K562 (cell line): ENCODE results near the gene CTNNB1. TPM values are rescaled to one million over a fixed set of nuclear protein-coding genes. Genes with fewer than 3 reads are reported as not detected.
A peak's percentile ranks its signal among the peaks of the same experiment; 100 is the strongest.

Experiments used
- ATAC-seq: fragments of 200-7000 bp; cut with Tn5 transposase; 3 replicates; pipeline ENCODE4 v1.9.1; 2020; ENCODE audit warnings: moderate library complexity
- BruUV-seq: library from RNA; stranded (reverse); fragments of 400-500 nt; replicated peaks from 2 replicates; lab custom pipeline; 2021; lab: Mats Ljungman, UMichigan
- CTCF ChIA-PET: fragments of 300-600 bp; formaldehyde crosslinking; extraction: SDS; loops from one replicate; lab custom pipeline; 2021; ENCODE audit warnings: low intra/inter-chr PET ratio; lab: Yijun Ruan, JAX
- POLR2A ChIA-PET: fragments of 300-600, 350-650 bp; sonication (Branson Sonifier 250); formaldehyde crosslinking; extraction: SDS; loops from one replicate; lab custom pipeline; 2021; ENCODE audit warnings: antibody characterized with exemption, inconsistent platforms; lab: Yijun Ruan, JAX
- DNase-seq, 4 experiments: peaks; one replicate each; pipeline versions ENCODE4 v3.0.0 to v3.0.0-alpha.2; 2011 to 2018; ENCODE audit warnings: low spot score in 3 of 4, mixed read lengths in 3 of 4; ENCODE audit errors: extremely low read depth in 1 of 4
- FAIRE-seq: peaks from 2 replicates; lab custom pipeline; 2011; peaks lifted over from hg19 to GRCh38; lab: Jason Lieb, UNC
- H2AFZ ChIP-seq: 2 replicates; pipeline ENCODE4 v1.6.0; 2011; ENCODE audit warnings: low read depth, low read length, control low read depth, inconsistent platforms
- H3K27ac ChIP-seq: fragments of 200-600 bp; 3 replicates; pipeline ENCODE4 v1.8.0; 2011; ENCODE audit warnings: low read depth, mild to moderate bottlenecking, control low read depth, inconsistent platforms, low read length, moderate library complexity, mixed read lengths; ENCODE audit errors: extremely low read depth
- H3K27me3 ChIP-seq, 2 experiments: fragments of 300-600 bp in 1 of 2; 2 replicates in 1 of 2; 3 replicates in 1 of 2; pipeline versions ENCODE4 v1.6.0 to v1.8.0; 2011; ENCODE audit warnings: inconsistent platforms in 2 of 2, low read length in 2 of 2, mild to moderate bottlenecking in 1 of 2, mixed read lengths in 1 of 2, moderate library complexity in 1 of 2; ENCODE audit not compliant: control insufficient read depth in 2 of 2, insufficient read depth in 2 of 2
- H3K36me3 ChIP-seq: fragments of 300-600 bp; 3 replicates; pipeline ENCODE4 v1.8.0; 2011; ENCODE audit warnings: mild to moderate bottlenecking, low read length, inconsistent platforms; ENCODE audit not compliant: control insufficient read depth, insufficient read depth
- H3K4me1 ChIP-seq, 2 experiments: fragments of 200-600 bp in 1 of 2; replicated peaks in 1 of 2; 2 replicates in 1 of 2; 3 replicates in 1 of 2; pipeline versions ENCODE4 v1.5.1 to v1.8.0; 2011; ENCODE audit warnings: inconsistent platforms in 2 of 2, low read length in 2 of 2, mild to moderate bottlenecking in 1 of 2, mixed read lengths in 1 of 2, moderate library complexity in 1 of 2; ENCODE audit not compliant: control insufficient read depth in 2 of 2, insufficient read depth in 2 of 2
- H3K4me2 ChIP-seq: 2 replicates; pipeline ENCODE4 v1.6.1; 2011; ENCODE audit warnings: low read length, control low read depth, inconsistent platforms, mixed read lengths; ENCODE audit not compliant: insufficient read depth
- H3K4me3 ChIP-seq: fragments of 200-600 bp; sonication (generic), shearing (Covaris generic); 2 replicates; pipeline ENCODE4 v1.5.1; 2016; ENCODE audit warnings: control low read depth, inconsistent platforms
- H3K79me2 ChIP-seq: fragments of 200-600 bp; 3 replicates; pipeline ENCODE4 v1.8.0; 2011; ENCODE audit warnings: low read length, inconsistent platforms; ENCODE audit not compliant: control insufficient read depth, insufficient read depth
- H3K9ac ChIP-seq, 2 experiments: 2 replicates each; pipeline versions ENCODE4 v1.6.0 to v1.6.1; 2011; ENCODE audit warnings: low read depth in 2 of 2, low read length in 2 of 2, control low read depth in 1 of 2, inconsistent platforms in 1 of 2, mild to moderate bottlenecking in 1 of 2, mixed read lengths in 1 of 2; ENCODE audit not compliant: insufficient read depth in 1 of 2
- H3K9me1 ChIP-seq: one replicate; pipeline ENCODE4 v1.6.0; 2011; ENCODE audit warnings: inconsistent platforms, mild to moderate bottlenecking, low read length, moderate library complexity; ENCODE audit not compliant: control insufficient read depth, insufficient read depth
- H3K9me3 ChIP-seq: replicated peaks from 2 replicates; pipeline ENCODE4 v1.5.1; 2011; ENCODE audit warnings: low read depth, low read length, inconsistent platforms; ENCODE audit not compliant: control insufficient read depth, insufficient read depth
- H4K20me1 ChIP-seq: replicated peaks from 2 replicates; pipeline ENCODE4 v1.6.1; 2011; ENCODE audit warnings: low read length, inconsistent platforms, mixed read lengths; ENCODE audit not compliant: control insufficient read depth, insufficient read depth
- ARNT ChIP-seq, 2 experiments: fragments of 450-650 bp; IDR thresholded peaks; 2 replicates each; pipeline ENCODE4 v1.6.1; 2016; ENCODE audit warnings: mild to moderate bottlenecking in 1 of 2
- CBFA2T3 ChIP-seq: fragments of 450-650 bp; IDR thresholded peaks from 2 replicates; pipeline ENCODE4 v1.6.1; 2017
- CHD2 ChIP-seq: IDR thresholded peaks from 2 replicates; pipeline ENCODE4 v1.6.1; 2011; ENCODE audit warnings: low read depth, low read length
- DDX20 ChIP-seq: fragments of 450-650 bp; IDR thresholded peaks from 2 replicates; pipeline ENCODE4 v1.6.1; 2016; ENCODE audit warnings: missing genetic modification characterization, low read depth, mild to moderate bottlenecking, missing compliant biosample characterization, moderate library complexity
- FOXJ2 ChIP-seq: fragments of 200-800 bp; sonication (Bioruptor generic); IDR thresholded peaks from 2 replicates; pipeline ENCODE4 v1.6.1; 2016; ENCODE audit warnings: missing genetic modification characterization, missing compliant biosample characterization
- MAFG ChIP-seq: fragments of 450-650 bp; conservative IDR thresholded peaks from 2 replicates; pipeline ENCODE4 v1.6.1; 2016; ENCODE audit warnings: missing genetic modification characterization, missing compliant biosample characterization
- NONO ChIP-seq, 2 experiments: fragments of 200-400 bp in 1 of 2; fragments of 450-650 bp in 1 of 2; formaldehyde crosslinking in 1 of 2; IDR thresholded peaks; 2 replicates each; pipeline ENCODE4 v1.6.1; 2017; ENCODE audit warnings: low read depth in 2 of 2, mild to moderate bottlenecking in 2 of 2, moderate library complexity in 2 of 2, low read length in 1 of 2
- POLR2AphosphoS5 ChIP-seq: IDR thresholded peaks from 2 replicates; pipeline ENCODE4 v1.6.1; 2011; ENCODE audit warnings: mild to moderate bottlenecking, low read depth, low read length, moderate library complexity; ENCODE audit not compliant: control insufficient read depth, insufficient read depth
- POLR2G ChIP-seq: fragments of 200-400 bp; formaldehyde crosslinking; IDR thresholded peaks from 2 replicates; pipeline ENCODE4 v1.6.1; 2017; ENCODE audit warnings: low read depth, mild to moderate bottlenecking, antibody characterized with exemption, low read length, moderate library complexity
- SIX5 ChIP-seq, 2 experiments: IDR thresholded peaks; 2 replicates each; pipeline ENCODE4 v1.6.1; 2011; ENCODE audit warnings: low read length in 2 of 2, borderline replicate concordance in 1 of 2, low read depth in 1 of 2, mild to moderate bottlenecking in 1 of 2, moderate library complexity in 1 of 2; ENCODE audit not compliant: insufficient read depth in 1 of 2
- SMAD2 ChIP-seq: fragments of 150-350 bp; IDR thresholded peaks from 2 replicates; pipeline ENCODE4 v1.6.1; 2014; ENCODE audit warnings: low read depth, mild to moderate bottlenecking, low read length
- SRSF7 ChIP-seq: fragments of 200-400 bp; formaldehyde crosslinking; optimal IDR thresholded peaks from 2 replicates; pipeline ENCODE3; 2017; ENCODE audit warnings: mild to moderate bottlenecking, low read depth, low read length
- TEAD2 ChIP-seq: fragments of 450-650 bp; IDR thresholded peaks from 2 replicates; pipeline ENCODE4 v1.6.1; 2016; ENCODE audit warnings: missing genetic modification characterization, control low read depth, missing compliant biosample characterization
- THRA ChIP-seq: fragments of 450-650 bp; IDR thresholded peaks from 2 replicates; pipeline ENCODE4 v1.6.1; 2017; ENCODE audit warnings: mild to moderate bottlenecking, moderate library complexity
- ZBTB43 ChIP-seq: sonication (generic); formaldehyde crosslinking; IDR thresholded peaks from 2 replicates; pipeline ENCODE4 v1.8.0; 2023; ENCODE audit warnings: mild to moderate bottlenecking, missing genetic modification reagents
- ZNF431 ChIP-seq: sonication (generic); formaldehyde crosslinking; IDR thresholded peaks from 2 replicates; pipeline ENCODE4 v1.8.0; 2022; ENCODE audit warnings: mild to moderate bottlenecking, missing genetic modification reagents
- ZNF589 ChIP-seq: fragments of 200-800 bp; sonication (Bioruptor generic); IDR thresholded peaks from 2 replicates; pipeline ENCODE4 v1.6.1; 2016; ENCODE audit warnings: low read depth, missing genetic modification characterization, missing compliant biosample characterization
- ZSCAN32 ChIP-seq: fragments of 450-650 bp; formaldehyde crosslinking; IDR thresholded peaks from 2 replicates; pipeline ENCODE4 v1.4.0; 2020; ENCODE audit warnings: mild to moderate bottlenecking, moderate library complexity
- WGBS: fragments of 100-300 bp; shearing (Covaris generic); methylation state at CpG from one replicate; pipeline ENCODE4 v1.1.6; 2016; ENCODE audit warnings: low coverage, mixed read lengths; ENCODE audit not compliant: insufficient coverage; ENCODE audit errors: missing lambda C conversion rate; 5-methylcytosine and 5-hydroxymethylcytosine counted together
- in situ Hi-C: fragments of 300-500 bp; cut with MboI; formaldehyde crosslinking; loops from 4 replicates; pipeline ENCODE4 v1.15.0; 2018; ENCODE audit warnings: inconsistent platforms, mixed read lengths
- intact Hi-C: fragments of 100-400 bp; cut with micrococcal nuclease; formaldehyde crosslinking; loops from 2 replicates; pipeline ENCODE4 v1.14.2; 2022
- polyA plus RNA-seq, 8 experiments: library from polyadenylated mRNA; depleted of rRNA in 4 of 8; stranded (reverse) in 5 of 8; unstranded in 3 of 8; fragments of >200 nt; fragmentation: Nextera tagmentation in 2 of 8; fragmentation: Illumina TruSeq in 1 of 8; extraction: Ambion mirVana in 2 of 8; extraction: Trizol in 1 of 8; gene quantifications; 2 replicates each; pipeline versions ENCODE4 v1.2.1 to v1.2.3, GENCODE V29; 2011 to 2014; ENCODE audit warnings: inconsistent platforms in 1 of 8, missing spikeins in 1 of 8
- total RNA-seq, 7 experiments: library from RNA; depleted of rRNA in 6 of 7; stranded (reverse); fragments of >200 nt in 6 of 7; fragmentation: Illumina TruSeq in 2 of 7; extraction: Trizol in 2 of 7; gene quantifications; 2 replicates each; pipeline versions ENCODE4 v1.2.1 to v1.2.3, GENCODE V29; 2011 to 2021; ENCODE audit warnings: low replicate concordance in 1 of 7
- TF ChIP-seq, protein P1 (sequence below), 2 experiments: fragments of 200-800 bp in 1 of 2; sonication (Bioruptor generic) in 1 of 2; sonication (generic) in 1 of 2; formaldehyde crosslinking in 1 of 2; IDR thresholded peaks in 1 of 2; conservative IDR thresholded peaks in 1 of 2; 2 replicates each; pipeline versions ENCODE4 v1.5.0 to v1.6.1; 2016 to 2020; ENCODE audit warnings: missing compliant biosample characterization in 1 of 2, missing genetic modification characterization in 1 of 2, missing genetic modification reagents in 1 of 2

Gene CTNNB1
- total and polyA plus RNA-seq, 9 of the 15 experiments (the other 6 are each of a cell fraction or from before 2014, with no cell fraction given) = 44.3 to 193 (median 154) TPM

DNA sequence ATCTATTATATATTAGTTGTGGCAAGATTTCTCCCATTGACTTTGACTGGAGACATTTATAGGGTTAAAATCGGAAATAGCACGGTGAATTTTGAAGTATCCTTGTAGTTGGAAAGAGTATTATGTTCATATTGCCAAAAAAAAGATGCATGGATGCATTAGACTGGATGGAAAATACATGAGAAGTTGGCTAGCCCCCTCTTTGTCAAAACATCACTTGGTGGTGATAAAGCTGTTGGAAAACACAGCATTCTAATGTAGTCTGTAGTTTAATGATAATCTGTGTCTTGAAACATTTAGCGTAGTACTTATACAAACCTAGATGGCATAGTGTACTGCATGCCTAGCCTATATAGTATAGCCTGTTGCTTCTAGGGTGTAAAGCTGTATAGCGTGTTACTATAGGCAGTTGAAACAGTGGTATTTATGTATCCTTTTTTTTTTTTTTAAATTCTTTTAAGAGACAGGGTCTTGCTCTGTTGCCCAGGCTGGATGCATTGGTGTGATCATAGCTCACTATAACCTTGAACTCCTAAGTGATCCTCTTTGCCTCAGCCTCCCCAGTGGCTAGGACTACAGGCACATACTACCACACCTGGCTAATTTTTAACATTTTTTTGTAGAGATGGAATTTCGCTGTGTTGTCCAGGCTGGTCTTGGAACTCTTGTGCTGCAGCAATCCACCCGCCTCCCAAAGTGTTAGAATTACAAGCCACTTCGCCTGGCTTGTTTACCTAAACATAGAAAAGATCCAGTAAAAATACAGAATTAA lies 21.8 kb downstream of the CTNNB1 start:
- H3K9ac ChIP-seq = no peak overlapping the region
- no peaks in the 10 kb centered on the region for H3K9me3 ChIP-seq
- intact Hi-C loops (no loop called here), in situ Hi-C loops (no loop called here)
- BruUV-seq = no TSS peak
- H3K79me2 ChIP-seq = peaks cover 75% of the 10 kb centered on the region
- DNase-seq (no peak), FAIRE-seq (no peak), ATAC-seq (peak; percentile 30; the same call in 1 of the 3 replicates)
- H3K9me1 ChIP-seq = no peaks in the 10 kb centered on the region
- H3K4me1 ChIP-seq = peaks cover 0 to 5% of the 10 kb centered on the region in 2 experiments; a peak in 2 of 5 replicates
- ChIA-PET CTCF (no interaction called here), POLR2A (no interaction called here)
- H4K20me1 ChIP-seq = peaks cover 49% of the 10 kb centered on the region
- 90% methylated on average over 7 of the region's 7 CpGs for WGBS
- no peak overlapping the region for H3K4me3 ChIP-seq
- no peak overlapping the region for H3K27ac ChIP-seq
- H3K27me3 ChIP-seq = no peaks in the 10 kb centered on the region
- H2AFZ ChIP-seq = no peak overlapping the region
- no peak overlapping the region for H3K4me2 ChIP-seq
- H3K36me3 ChIP-seq = peaks cover 24% of the 10 kb centered on the region
- TF ChIP-seq ZBTB43 (CRISPR knock-in tag) (no peak), NONO (IDR thresholded peaks at IDR 0.05; ENCODE audit: low read depth in 2 of 2, low read length in 1 of 2) (no peak), POLR2AphosphoS5 (no peak), ZSCAN32 (no peak), FOXJ2 (no peak), DDX20 (tag) (no peak), SMAD2 (no peak), CHD2 (no peak), CBFA2T3 (no peak), SRSF7 (no peak), ZNF589 (CRISPR knock-in tag) (no peak), POLR2G (no peak), THRA (no peak), ZNF431 (CRISPR knock-in tag) (no peak), SIX5 (IDR thresholded peaks at IDR 0.05; ENCODE audit: borderline replicate concordance in 1 of 2, insufficient read depth in 1 of 2, low read depth in 1 of 2, low read length in 2 of 2) (no peak), ARNT (IDR thresholded peaks at IDR 0.05) (no peak), MAFG (tag) (no peak), TEAD2 (no peak)
- TF ChIP-seq, protein P1, sequence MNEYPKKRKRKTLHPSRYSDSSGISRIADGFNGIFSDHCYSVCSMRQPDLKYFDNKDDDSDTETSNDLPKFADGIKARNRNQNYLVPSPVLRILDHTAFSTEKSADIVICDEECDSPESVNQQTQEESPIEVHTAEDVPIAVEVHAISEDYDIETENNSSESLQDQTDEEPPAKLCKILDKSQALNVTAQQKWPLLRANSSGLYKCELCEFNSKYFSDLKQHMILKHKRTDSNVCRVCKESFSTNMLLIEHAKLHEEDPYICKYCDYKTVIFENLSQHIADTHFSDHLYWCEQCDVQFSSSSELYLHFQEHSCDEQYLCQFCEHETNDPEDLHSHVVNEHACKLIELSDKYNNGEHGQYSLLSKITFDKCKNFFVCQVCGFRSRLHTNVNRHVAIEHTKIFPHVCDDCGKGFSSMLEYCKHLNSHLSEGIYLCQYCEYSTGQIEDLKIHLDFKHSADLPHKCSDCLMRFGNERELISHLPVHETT (CRISPR knock-in tag; conservative IDR thresholded peaks at IDR 0.05 in 1 of 2, IDR thresholded peaks at IDR 0.05 in 1 of 2) = no peak
